WERI-Rb-1 (cell line): Measurements from ENCODE around the gene PDIA6.

Source experiments
- DNase-seq: peaks from one replicate; pipeline ENCODE4 v3.0.0-alpha.2; 2020
- H3K27ac ChIP-seq: fragments of 250-450 bp; sonication (Bioruptor Pico); 2 replicates; pipeline ENCODE4 v1.5.1; 2020; ENCODE audit warnings: mild to moderate bottlenecking, moderate library complexity
- H3K27me3 ChIP-seq: fragments of 250-450 bp; sonication (Bioruptor Pico); 2 replicates; pipeline ENCODE4 v1.5.1; 2021; ENCODE audit warnings: mild to moderate bottlenecking, low read depth, moderate library complexity; ENCODE audit not compliant: insufficient read depth, severe bottlenecking
- H3K36me3 ChIP-seq: fragments of 250-450 bp; sonication (Bioruptor Pico); 2 replicates; pipeline ENCODE4 v1.5.1; 2020; ENCODE audit warnings: mild to moderate bottlenecking, moderate library complexity
- H3K4me3 ChIP-seq: 2 replicates; pipeline ENCODE4 v1.5.1; 2011; ENCODE audit warnings: low read depth, mild to moderate bottlenecking, control low read depth, low read length
- H3K9me3 ChIP-seq: fragments of 250-450 bp; sonication (Bioruptor Pico); 2 replicates; pipeline ENCODE4 v1.5.1; 2021; ENCODE audit warnings: mild to moderate bottlenecking, moderate library complexity; ENCODE audit not compliant: severe bottlenecking
- CTCF ChIP-seq: IDR thresholded peaks from 2 replicates; pipeline ENCODE4 v1.5.1; 2011; ENCODE audit warnings: low read depth, mild to moderate bottlenecking, control low read depth, inconsistent platforms, low read length

Gene PDIA6

DNA sequence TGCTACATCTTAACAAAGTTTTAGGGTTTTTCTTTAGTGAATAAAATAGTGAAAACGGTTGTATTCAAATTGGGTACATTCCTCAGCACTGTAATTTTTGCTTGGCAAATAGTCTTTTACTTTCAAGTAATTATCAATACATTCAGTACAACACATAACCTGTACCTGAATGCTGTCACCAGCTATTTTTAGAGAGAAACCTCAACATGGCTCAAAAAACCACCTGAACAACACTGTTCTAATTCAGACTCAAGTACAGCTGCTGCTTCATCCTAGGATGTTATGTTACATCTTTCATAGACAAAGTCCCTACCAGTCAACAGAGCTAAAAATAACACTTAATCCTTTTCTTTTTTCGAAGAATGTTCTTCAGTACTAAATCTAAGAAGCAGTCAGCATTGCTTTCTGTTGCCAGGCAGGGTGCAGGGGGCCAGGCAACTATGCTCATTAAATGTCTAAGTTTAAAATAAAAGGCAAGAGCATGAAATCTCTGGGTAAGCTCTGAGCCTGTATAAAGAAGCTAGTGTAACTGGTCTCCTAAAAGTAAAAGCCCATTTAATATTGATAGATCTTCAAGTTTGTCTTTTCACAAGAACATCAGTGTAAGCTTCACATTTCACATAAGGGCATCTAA lies 20.5 kb downstream of the PDIA6 start:
- Histone ChIP-seq H3K27me3 (no peaks in the 10 kb centered on the region), H3K9me3 (no peaks in the 10 kb centered on the region), H3K36me3 (peaks cover 94% of the 10 kb centered on the region), H3K27ac (no peak overlapping the region), H3K4me3 (no peak overlapping the region)
- no peak for TF ChIP-seq CTCF
- DNase-seq: no peak

- H3K27me3 ChIP-seq: no peaks in the 10 kb centered on the region
- H3K27ac ChIP-seq: no peak overlapping the region
- peaks cover 96% of the 10 kb centered on the region for H3K36me3 ChIP-seq
- TF ChIP-seq CTCF: no peak
- H3K4me3 ChIP-seq: no peak overlapping the region
- DNase-seq: no peak
- H3K9me3 ChIP-seq: no peaks in the 10 kb centered on the region
Measured at GRCh38 chr2:10790228-10790973, 22.2 kb downstream of the PDIA6 start.

GRCh38 chr2:10788855-10789254 lies 23.7 kb downstream of the PDIA6 start:
- no peak for DNase-seq
- no peaks in the 10 kb centered on the region for H3K27me3 ChIP-seq
- H3K9me3 ChIP-seq: no peaks in the 10 kb centered on the region
- no peak overlapping the region for H3K27ac ChIP-seq
- H3K4me3 ChIP-seq: no peak overlapping the region
- peaks cover 99% of the 10 kb centered on the region for H3K36me3 ChIP-seq
- TF ChIP-seq CTCF: no peak

- H3K4me3 ChIP-seq: no peak overlapping the region
- no peaks in the 10 kb centered on the region for H3K27me3 ChIP-seq
- DNase-seq: peak; percentile 71
- peaks cover 99% of the 10 kb centered on the region for H3K36me3 ChIP-seq
- H3K9me3 ChIP-seq: no peaks in the 10 kb centered on the region
- no peak overlapping the region for H3K27ac ChIP-seq
- peak; percentile 65 for TF ChIP-seq CTCF
Measured at GRCh38 chr2:10787176-10787968, 25.2 kb downstream of the PDIA6 start.

- no peak overlapping the region for H3K27ac ChIP-seq
- TF ChIP-seq CTCF: no peak
- no peak for DNase-seq
- peaks cover 99% of the 10 kb centered on the region for H3K36me3 ChIP-seq
- no peak overlapping the region for H3K4me3 ChIP-seq
- no peaks in the 10 kb centered on the region for H3K27me3 ChIP-seq
- no peaks in the 10 kb centered on the region for H3K9me3 ChIP-seq
Measured at GRCh38 chr2:10786240-10786982, 26.2 kb downstream of the PDIA6 start.
